Measurements from ENCODE around the gene KIAA1191. TPM values are rescaled to one million over a fixed set of nuclear protein-coding genes. Genes with fewer than 3 reads are reported as not detected.
A peak's percentile ranks its signal among the peaks of the same experiment; 100 is the strongest.

The KIAA1191 gene
- total and polyA plus RNA-seq, 9 of the 15 experiments (the other 6 are each of a cell fraction or from before 2014, with no cell fraction given) = 31.0 to 80.2 (median 45.7) TPM

DNA sequence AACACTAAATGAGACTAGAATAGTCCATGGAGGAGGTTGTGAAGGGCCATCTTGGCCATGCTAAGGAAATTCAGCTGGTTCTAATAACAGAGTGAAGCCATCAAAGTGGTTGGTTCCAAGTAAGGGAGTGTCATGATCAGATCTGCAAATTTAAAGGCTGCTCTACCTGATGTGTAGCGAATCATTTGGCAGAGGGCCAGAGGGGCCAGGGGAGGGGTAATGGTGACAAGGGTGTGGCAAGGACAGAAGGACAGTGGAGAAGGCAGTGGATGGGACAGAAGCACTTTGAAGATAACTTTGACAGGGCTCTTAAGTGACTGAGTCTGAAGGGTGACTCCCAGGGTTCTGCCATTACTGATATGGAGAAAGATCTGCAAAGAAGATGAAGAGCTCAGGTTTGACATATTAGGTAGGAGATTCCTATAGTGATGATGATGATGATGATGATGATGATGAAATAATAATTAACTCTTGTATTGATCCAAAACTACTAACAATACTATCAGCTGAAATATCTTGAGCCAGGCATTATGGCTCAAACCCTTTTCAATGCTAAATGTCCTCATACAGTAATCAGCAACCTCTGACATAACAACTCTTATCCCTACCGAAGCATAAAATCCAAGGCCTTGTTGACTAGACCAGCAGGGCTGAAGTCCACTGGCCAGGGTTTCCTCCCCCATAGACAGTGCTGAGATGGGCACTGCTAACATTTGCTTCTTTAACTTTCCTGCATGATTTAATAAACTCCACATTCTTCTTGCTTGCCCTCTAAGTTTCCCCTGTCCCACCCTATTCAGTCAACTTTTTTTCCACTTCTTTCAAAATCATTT, 20.0 kb downstream of the KIAA1191 start (continued):
- TF ChIP-seq ERF (CRISPR knock-in tag; IDR thresholded peaks at IDR 0.05) = no peak
- TF ChIP-seq TAF1 (IDR thresholded peaks at IDR 0.05; ENCODE audit: control insufficient read depth, extremely low read depth, insufficient read depth, low read length, severe bottlenecking) = no peak
- TF ChIP-seq SLC30A9 (CRISPR knock-in tag; IDR thresholded peaks at IDR 0.05) = no peak
- TF ChIP-seq, protein P1, sequence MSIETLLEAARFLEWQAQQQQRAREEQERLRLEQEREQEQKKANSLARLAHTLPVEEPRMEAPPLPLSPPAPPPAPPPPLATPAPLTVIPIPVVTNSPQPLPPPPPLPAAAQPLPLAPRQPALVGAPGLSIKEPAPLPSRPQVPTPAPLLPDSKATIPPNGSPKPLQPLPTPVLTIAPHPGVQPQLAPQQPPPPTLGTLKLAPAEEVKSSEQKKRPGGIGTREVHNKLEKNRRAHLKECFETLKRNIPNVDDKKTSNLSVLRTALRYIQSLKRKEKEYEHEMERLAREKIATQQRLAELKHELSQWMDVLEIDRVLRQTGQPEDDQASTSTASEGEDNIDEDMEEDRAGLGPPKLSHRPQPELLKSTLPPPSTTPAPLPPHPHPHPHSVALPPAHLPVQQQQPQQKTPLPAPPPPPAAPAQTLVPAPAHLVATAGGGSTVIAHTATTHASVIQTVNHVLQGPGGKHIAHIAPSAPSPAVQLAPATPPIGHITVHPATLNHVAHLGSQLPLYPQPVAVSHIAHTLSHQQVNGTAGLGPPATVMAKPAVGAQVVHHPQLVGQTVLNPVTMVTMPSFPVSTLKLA (conservative IDR thresholded peaks at IDR 0.05) = no peak
- no peak for TF ChIP-seq KDM1A (IDR thresholded peaks at IDR 0.05)
- TF ChIP-seq LCOR (CRISPR knock-in tag; IDR thresholded peaks at IDR 0.05) = no peak
- TF ChIP-seq PRMT5 (CRISPR knock-in tag; IDR thresholded peaks at IDR 0.05) = no peak
- no peak for TF ChIP-seq ZNF778 (CRISPR knock-in tag; IDR thresholded peaks at IDR 0.05)
- TF ChIP-seq SP1 (CRISPR knock-in tag; IDR thresholded peaks at IDR 0.05) = no peak
- no peak for TF ChIP-seq SIX5 (IDR thresholded peaks at IDR 0.05; ENCODE audit: borderline replicate concordance in 1 of 2, insufficient read depth in 1 of 2, low read depth in 1 of 2, low read length in 2 of 2)
- TF ChIP-seq ZNF212 (CRISPR knock-in tag; IDR thresholded peaks at IDR 0.05) = no peak
- TF ChIP-seq ESRRA (IDR thresholded peaks at IDR 0.05; ENCODE audit: borderline replicate concordance, low read depth) = peak; percentile 86
- TF ChIP-seq PKNOX1 (IDR thresholded peaks at IDR 0.05) = peak; percentile 50; the same call in 1 of the 2 replicates
- TF ChIP-seq, protein P2, sequence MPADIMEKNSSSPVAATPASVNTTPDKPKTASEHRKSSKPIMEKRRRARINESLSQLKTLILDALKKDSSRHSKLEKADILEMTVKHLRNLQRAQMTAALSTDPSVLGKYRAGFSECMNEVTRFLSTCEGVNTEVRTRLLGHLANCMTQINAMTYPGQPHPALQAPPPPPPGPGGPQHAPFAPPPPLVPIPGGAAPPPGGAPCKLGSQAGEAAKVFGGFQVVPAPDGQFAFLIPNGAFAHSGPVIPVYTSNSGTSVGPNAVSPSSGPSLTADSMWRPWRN (IDR thresholded peaks at IDR 0.05; ENCODE audit: low read depth) = no peak
- TF ChIP-seq RUNX1 (IDR thresholded peaks at IDR 0.05; ENCODE audit: low read depth) = no peak
- TF ChIP-seq PRDM10 (IDR thresholded peaks at IDR 0.05; ENCODE audit: partially characterized antibody) = peak; percentile 65
- no peak for TF ChIP-seq ZNF175 (CRISPR knock-in tag; IDR thresholded peaks at IDR 0.05; ENCODE audit: low read depth)
- TF ChIP-seq ZNF121 (CRISPR knock-in tag; conservative IDR thresholded peaks at IDR 0.05) = no peak
- no peak for TF ChIP-seq DMBX1 (CRISPR knock-in tag; IDR thresholded peaks at IDR 0.05; ENCODE audit: borderline replicate concordance)
- TF ChIP-seq HMGN3 (IDR thresholded peaks at IDR 0.05; ENCODE audit: borderline replicate concordance, extremely low read depth, insufficient read length, low read depth, low read length) = no peak
- no peak for TF ChIP-seq ZNF124 (CRISPR knock-in tag; IDR thresholded peaks at IDR 0.05)
- no peak for TF ChIP-seq TRIM24 (IDR thresholded peaks at IDR 0.05)
